ENCODE measurements around the gene TRAPPC2B.

The TRAPPC2B gene

DNA sequence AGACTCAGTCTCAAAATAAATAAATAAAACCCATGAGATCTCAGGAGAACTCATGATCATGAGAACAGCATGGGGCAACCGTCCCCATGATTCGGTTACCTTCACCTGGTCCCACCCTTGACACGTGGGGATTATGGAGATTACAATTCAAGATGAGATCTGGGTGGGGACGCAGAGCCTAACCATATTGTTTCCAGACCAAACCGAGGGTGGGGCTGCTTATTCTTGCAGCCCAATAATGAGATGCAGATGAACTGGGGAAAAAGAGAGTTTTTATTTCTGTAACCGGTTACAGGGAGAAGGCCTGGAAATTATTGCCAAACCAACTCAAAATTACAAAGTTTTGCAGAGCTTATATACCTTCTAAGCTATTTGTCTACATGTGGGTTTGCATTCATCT, 12.8 kb downstream of the TRAPPC2B start:
- DNase-seq: no peak

DNA sequence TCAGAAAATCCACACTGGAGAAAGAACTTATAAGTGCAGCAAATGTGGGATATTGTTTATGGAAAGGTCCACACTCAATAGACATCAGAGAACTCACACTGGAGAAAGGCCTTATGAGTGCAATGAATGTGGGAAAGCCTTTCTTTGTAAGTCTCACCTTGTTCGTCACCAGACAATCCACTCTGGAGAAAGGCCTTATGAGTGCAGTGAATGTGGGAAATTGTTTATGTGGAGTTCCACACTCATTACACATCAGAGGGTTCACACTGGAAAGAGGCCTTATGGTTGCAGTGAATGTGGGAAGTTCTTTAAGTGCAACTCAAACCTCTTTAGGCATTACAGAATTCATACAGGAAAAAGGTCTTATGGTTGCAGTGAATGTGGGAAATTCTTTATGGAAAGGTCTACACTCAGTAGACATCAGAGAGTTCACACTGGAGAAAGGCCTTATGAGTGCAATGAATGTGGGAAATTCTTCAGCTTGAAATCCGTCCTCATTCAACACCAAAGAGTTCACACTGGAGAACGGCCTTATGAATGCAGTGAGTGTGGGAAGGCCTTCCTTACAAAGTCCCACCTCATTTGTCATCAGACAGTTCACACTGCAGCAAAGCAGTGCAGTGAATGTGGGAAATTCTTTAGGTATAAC, 14.3 kb downstream of the TRAPPC2B start:
- DNase-seq: no peak

DNA sequence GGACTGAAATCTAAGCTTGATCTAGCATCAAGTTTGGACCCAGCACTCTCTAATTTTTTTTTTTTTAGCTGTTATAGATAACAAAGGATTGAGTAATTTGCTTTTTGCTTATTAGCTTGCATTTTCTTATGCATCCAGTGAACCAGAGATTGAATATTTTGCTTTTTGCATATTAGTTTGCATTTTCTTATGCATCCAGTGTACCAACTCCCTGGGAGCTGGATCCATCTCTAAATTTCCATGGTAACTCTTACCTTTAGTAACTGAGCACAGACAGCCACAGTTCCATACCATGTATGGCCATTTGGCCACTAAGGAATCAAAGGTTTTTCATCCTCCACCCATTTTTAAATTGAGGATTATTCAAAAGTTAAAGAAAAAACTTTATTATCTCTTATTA, 17.6 kb downstream of the TRAPPC2B start:
- no peak for DNase-seq

DNA sequence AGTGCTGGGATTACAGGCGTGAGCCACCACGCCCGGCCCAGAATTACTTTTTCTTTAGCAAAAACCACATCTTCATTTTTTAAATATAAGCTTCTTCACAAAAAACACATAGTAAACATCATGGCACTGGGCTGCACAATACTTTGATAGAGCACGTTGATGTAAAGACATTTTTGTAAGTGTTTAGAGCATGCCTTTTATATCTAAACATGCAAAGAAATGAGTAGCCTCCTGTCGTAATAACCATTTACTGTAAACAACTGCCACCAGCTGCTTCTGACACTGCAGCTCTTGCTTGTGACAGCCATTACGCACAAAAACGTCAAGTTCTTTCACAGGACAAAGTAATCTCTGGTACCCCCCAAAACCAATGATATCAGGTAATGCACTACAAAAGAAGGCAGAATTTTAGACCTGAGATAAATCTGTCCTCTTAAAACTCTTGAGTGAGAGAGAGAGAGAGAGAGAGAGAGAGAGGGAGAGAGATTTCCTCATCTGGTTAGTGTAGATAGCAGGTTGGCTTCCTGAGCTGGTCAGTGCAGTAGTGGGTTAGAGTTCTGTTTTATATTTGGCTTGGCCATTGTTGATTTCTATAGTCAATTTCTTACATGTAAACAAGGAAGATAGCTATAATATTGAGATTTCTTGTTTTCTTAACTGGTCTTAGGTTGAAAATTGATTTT, 19.6 kb downstream of the TRAPPC2B start:
- DNase-seq: no peak

DNA sequence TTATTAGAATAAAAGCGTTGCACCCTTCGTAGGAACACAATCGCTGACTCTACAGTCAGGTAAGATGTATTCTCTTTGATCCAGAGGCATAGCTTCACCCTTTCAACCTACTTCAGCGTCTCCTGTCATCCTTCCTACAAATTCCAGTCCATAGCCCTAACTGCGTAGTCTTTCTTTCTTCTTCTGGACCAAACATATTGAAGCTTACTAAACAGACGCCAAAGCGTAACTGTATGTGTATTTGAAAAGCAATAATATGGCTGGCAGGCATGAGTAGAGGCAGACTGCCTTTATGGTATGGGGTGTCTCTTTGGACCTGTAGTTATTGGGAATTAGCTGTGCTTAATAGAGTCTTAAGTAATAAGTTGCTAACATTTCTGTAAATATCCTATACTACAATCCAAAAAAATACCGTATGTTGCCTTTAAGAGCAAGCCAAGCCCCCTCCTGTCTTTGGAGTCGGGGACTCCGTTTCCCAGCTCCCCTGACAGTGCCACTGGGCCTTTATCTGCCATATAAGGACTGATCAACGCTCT, 25.9 kb downstream of the TRAPPC2B start:
- DNase-seq: no peak

DNA sequence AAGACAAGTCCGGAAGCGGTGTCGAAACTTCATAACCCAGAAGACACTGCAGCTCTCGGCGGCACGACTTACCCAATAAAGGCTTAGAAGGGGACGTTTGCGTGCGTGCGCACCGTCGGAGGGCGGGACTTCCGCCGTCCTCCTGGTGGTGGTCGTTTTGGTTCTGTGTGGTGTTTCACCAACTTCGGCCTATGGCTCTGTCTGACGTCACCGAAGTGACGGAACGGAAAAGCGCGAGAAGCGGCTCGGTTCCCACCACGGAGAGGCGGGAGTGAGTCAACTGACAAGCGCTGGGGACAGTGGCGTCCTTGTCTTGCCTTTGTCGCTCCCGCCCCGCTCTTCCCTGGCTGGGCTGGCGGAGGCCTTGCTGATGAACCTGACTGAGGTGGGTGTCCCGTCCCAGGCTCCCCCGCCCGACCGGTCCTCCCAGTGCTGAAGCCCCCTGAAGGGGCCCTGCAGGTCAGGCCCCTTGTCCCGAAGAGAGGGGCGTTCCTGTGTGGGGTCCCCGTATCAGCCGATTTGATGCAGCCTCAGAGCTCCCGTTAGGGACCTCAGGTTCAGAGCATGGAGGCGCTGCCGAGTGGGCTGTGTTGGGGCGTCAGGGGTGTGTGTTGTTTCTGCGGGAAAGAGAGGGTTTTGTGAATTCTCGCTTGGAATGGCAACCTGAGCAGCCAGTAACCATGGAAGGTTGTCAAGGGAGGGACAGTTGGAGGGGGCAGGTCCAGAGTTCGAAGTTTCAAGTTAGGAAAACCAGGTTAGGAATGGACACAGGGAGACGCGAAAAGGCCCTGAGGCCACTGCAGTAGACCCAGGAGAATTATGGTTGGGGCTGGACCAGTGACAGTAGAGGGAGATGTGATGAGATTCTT, 26.6 kb downstream of the TRAPPC2B start, which contains the start of gene ZNF548:
Gene ZNF548, plus strand, starts transcription at position 125 of the 869 bp plus-strand sequence. Its CDS starts 246 bp downstream, at position 371.
- DNase-seq: peak; percentile 96

DNA sequence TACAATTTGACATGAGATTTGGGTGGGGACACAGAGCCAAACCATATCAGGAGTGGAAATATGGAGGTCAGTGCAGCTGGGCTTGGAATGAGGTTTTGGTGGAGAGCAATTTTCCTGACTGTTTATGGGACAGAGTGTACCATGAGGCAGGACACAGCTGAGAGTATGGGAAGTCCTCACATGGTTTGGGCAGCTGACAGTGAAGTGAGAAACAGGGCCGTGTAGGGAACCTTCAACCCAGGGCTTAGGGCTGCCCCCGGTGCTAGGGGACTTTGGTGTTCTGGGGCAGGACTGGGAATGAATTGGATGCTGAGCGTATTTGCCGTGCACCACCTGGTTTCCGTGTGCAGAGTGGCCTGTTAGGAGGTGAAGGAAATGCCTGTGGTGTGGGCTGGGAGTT, 32.4 kb downstream of the TRAPPC2B start:
- no peak for DNase-seq

DNA sequence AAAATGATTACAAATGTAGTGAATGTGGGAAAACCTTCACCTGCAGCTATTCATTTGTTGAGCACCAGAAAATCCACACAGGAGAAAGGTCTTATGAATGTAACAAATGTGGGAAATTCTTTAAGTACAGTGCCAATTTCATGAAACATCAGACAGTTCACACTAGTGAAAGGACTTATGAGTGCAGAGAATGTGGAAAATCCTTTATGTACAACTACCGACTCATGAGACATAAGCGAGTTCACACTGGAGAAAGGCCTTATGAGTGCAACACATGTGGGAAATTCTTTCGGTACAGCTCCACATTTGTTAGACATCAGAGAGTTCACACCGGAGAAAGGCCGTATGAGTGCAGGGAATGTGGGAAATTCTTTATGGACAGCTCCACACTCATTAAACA, 35.5 kb downstream of the TRAPPC2B start:
- DNase-seq: no peak

DNA sequence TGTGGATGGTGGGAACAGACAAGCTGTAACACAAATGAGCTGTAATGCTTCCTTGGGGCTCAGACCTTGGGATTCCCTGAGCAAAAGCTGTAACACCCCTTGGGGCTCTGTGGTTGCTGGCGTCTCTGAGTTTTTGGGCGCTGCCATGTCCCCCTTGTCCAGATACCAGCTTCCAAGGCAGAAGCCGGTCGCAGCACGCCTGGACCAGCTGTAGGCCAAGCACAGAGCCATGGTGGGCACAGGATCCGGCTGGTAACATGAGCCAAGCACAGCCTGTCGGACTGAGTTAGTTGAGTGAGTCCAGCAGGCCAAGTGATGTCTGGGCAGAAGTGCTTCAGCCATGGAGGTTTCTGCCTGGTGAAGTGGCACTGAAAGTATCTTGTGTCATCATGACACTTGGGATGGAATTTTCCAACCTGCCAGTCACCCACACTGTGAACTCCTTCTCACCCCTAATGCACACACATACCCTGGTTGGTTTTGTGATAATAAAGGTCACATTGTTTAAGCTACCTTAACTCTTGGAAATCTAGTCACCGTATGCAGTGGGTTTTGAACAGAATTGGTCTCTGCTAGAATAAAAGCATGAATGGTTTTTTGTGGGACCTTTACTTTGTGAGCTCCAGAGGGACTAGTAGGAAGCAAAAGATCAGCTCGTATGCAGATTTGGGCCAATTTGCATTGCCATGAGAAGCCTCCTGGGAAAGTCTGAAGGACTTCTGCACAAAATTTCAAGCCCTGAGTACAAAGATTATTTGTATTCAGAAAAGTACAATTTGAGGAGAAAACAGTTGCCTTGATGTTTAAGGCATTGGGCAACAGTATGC, 40.6 kb downstream of the TRAPPC2B start:
- DNase-seq: no peak

DNA sequence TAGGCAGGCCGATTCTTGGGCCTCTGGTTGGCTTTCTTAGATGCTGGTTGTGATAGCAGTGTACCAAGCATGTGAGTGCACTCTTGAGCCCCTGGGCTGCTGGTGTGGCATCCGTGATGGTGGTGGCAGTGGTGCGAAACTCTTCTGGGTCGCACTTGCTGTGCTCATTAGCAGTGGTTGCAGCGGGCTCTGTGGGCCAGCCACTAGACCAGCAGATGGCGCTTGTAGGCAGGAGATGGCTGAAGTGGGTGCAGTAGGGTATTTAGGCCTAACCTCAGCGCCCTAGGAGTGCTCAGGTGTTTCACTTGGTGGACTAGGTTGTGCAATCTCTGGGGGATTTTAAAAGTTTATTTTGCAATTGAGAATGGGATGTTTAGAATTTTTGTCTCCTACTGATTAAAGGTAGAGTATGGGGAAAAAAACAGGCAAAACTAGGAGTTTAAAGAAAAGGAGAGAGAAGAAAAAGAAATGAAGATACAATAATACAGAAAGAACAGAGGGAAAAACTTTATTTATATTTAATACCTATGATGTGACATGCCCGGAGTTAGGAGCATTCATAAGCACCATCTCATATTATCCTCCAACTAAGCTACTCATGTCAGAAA, 43.3 kb downstream of the TRAPPC2B start:
- DNase-seq: peak; percentile 57

DNA sequence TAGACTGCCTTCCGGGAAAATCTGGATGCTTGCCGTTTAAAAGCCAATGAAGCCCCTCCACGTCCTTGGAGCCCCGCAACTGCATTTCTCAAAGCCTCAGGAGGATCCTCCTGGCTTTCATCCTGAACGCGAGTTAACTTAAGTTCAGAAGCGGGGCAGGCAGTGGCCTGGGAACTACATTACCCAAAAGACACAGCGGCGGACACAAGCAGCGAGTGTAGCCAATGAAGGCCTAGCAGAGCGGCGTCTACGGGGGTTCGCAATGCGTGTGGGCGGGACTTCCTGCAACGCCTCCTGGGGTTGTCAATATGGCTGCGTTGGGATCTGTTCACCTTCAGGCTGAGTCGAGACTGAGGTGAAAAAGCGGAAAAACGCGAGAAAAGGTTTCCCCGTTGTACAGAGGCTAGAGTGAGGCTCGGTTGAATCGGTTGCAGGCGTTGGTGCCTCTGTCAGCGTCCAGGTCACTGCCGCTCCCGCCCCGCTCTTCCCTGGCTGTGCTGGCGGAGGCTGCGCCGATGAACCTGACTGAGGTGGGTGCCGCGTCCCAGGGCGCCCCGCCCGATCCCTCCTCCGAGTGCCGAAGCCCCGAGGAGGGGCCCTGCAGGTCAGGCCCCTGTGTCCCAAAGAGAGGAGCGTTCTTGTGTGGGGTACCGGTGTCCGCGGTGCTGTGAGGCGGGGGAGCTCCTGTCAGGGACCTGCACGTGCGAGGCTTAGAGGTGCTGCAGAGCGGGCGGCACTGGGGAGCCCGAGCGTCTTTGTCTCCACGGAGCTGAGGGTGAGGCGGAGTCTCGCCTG, 47.7 kb downstream of the TRAPPC2B start, which contains the start of gene ZNF17:
Gene ZNF17, plus strand, starts transcription at position 285 of the 795 bp plus-strand sequence. CDS start 2,455 bp downstream, outside the sequence.
- DNase-seq: peak; percentile 94
